ENCODE measurements around the gene SDK2.

- TF ChIP-seq POLR2AphosphoS5 (IDR thresholded peaks at IDR 0.05; ENCODE audit: low read depth, low read length), result no peak
- no peak for TF ChIP-seq FOXP2 (optimal IDR thresholded peaks at IDR 0.05; ENCODE audit: borderline replicate concordance, extremely low read depth, extremely low read length, insufficient read depth)
- no peak for TF ChIP-seq TAF1 (IDR thresholded peaks at IDR 0.05; ENCODE audit: borderline replicate concordance, insufficient read depth, low read length)
Measured at GRCh38 chr17:73648543-73648820, 4.2 kb upstream of the SDK2 start.
